Testis (tissue), 2 donors: Measurements from ENCODE around the gene MMS19.

Experiments
- CTCF ChIP-seq, 3 experiments: fragments of 450-650 bp in 2 of 3; fragments of 200-600 bp in 1 of 3; sonication (generic) in 1 of 3; IDR thresholded peaks; one replicate each; pipeline ENCODE4 v1.5.1; 2016 to 2019; ENCODE audit warnings: antibody characterized with exemption in 3 of 3, mild to moderate bottlenecking in 2 of 3, moderate library complexity in 1 of 3
- POLR2A ChIP-seq: fragments of 450-650 bp; IDR thresholded peaks from one replicate; pipeline ENCODE4 v1.6.1; 2017; ENCODE audit warnings: antibody characterized with exemption, mild to moderate bottlenecking, moderate library complexity

GRCh38 chr10:97542169-97543024, 44.2 kb upstream of the MMS19 start:
- TF ChIP-seq CTCF (IDR thresholded peaks at IDR 0.05) (no peak), POLR2A (no peak)
